HCT116 (cell line): ENCODE measurements around the gene MTA1.

Experiments
- CEBPB ChIP-seq: IDR thresholded peaks from 2 replicates; pipeline ENCODE4 v1.6.1; 2012; ENCODE audit warnings: low read depth
- EZH2 ChIP-seq: fragments of 200-600 bp; sonication (generic); IDR thresholded peaks from 2 replicates; pipeline ENCODE4 v1.6.1; 2017; ENCODE audit warnings: antibody characterized with exemption, mixed run types
- EZH2phosphoT487 ChIP-seq: fragments of 200-600 bp; IDR thresholded peaks from 2 replicates; pipeline ENCODE4 v1.6.1; 2018; ENCODE audit warnings: antibody characterized with exemption, borderline replicate concordance
- FOSL1 ChIP-seq: IDR thresholded peaks from 2 replicates; pipeline ENCODE4 v1.6.1; 2012; ENCODE audit warnings: low read depth
- JUND ChIP-seq: IDR thresholded peaks from 2 replicates; pipeline ENCODE4 v1.6.1; 2012
- POLR2A ChIP-seq: IDR thresholded peaks from 2 replicates; pipeline ENCODE4 v1.7.0; 2011; ENCODE audit warnings: borderline replicate concordance; ENCODE audit not compliant: insufficient read depth, insufficient read length; ENCODE audit errors: extremely low read depth
- POLR2AphosphoS5 ChIP-seq: IDR thresholded peaks from 2 replicates; pipeline ENCODE4 v1.6.1; 2011; ENCODE audit warnings: mild to moderate bottlenecking, low read depth, low read length, moderate library complexity
- RAD21 ChIP-seq: IDR thresholded peaks from 2 replicates; pipeline ENCODE4 v1.6.1; 2012; ENCODE audit warnings: low read depth, mild to moderate bottlenecking
- SIN3A ChIP-seq: IDR thresholded peaks from 2 replicates; pipeline ENCODE4 v1.6.1; 2012; ENCODE audit warnings: low read depth
- YY1 ChIP-seq: IDR thresholded peaks from 2 replicates; pipeline ENCODE4 v1.6.1; 2011; ENCODE audit warnings: low read length, low read depth, moderate library complexity, mild to moderate bottlenecking; ENCODE audit not compliant: insufficient replicate concordance; ENCODE audit errors: extremely low read depth
- ZNF274 ChIP-seq: fragments of 200-500 bp; sonication (Bioruptor generic); IDR thresholded peaks from 2 replicates; pipeline ENCODE4 v1.6.1; 2014; ENCODE audit warnings: mild to moderate bottlenecking, low read depth, low read length, inconsistent platforms
- TF ChIP-seq, protein P1 (sequence below), 3 experiments: fragments of 200-600 bp in 1 of 3; sonication (generic) in 1 of 3; IDR thresholded peaks in 2 of 3; conservative IDR thresholded peaks in 1 of 3; 2 replicates each; pipeline ENCODE4 v1.5.1; 2012 to 2017; ENCODE audit warnings: low read depth in 2 of 3, low read length in 2 of 3, antibody characterized with exemption in 1 of 3, borderline replicate concordance in 1 of 3, control low read depth in 1 of 3, mild to moderate bottlenecking in 1 of 3, mixed read lengths in 1 of 3, mixed run types in 1 of 3, moderate library complexity in 1 of 3; ENCODE audit not compliant: insufficient read depth in 1 of 3
- TF ChIP-seq, protein P2 (sequence below): IDR thresholded peaks from 2 replicates; pipeline ENCODE4 v1.6.1; 2012; ENCODE audit warnings: low read depth
- TF ChIP-seq, protein P3 (sequence below): IDR thresholded peaks from 2 replicates; pipeline ENCODE4 v1.6.1; 2012

DNA sequence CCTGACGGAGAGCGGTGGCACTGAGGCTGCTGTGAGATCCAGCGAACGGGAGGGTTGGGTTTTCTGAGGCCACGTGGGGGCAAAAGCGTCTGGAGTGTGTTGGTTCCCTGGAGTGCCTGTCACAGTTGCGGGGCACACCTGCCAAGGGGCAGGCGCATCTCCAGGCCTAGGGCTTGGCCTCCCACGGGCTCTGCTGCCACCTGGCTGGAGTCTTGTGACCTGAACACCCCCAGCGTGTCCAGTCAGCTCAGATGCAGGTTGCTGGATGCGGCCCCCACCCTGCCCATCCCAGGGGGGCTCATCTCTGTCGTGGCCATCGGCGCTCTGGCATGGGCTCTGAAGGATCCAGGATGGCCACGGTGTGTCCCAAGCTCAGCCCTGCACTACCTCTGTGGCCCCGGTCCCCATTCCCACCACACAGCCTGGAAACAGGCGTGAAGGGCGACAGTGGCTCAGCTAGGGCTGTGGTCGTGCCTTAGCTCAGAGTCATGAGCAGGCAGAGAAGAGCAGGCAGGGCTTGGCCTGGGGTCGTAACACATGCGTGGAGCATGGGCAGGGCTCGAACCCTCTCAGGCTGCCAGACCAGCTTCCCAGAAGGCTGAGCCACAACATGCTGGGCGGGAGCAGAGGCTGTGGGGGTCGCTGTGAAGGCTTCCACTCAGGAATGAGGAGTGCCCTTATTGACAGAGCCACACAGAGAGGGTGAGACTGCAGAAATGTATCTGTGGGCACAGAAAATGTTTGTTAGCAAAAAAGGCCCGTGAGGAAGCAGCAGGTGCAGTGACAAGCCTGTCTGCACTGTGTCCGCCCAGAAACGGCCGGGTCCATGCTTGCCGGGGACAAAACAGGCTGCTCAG, 31.5 kb downstream of the MTA1 start:
- TF ChIP-seq, protein P1, sequence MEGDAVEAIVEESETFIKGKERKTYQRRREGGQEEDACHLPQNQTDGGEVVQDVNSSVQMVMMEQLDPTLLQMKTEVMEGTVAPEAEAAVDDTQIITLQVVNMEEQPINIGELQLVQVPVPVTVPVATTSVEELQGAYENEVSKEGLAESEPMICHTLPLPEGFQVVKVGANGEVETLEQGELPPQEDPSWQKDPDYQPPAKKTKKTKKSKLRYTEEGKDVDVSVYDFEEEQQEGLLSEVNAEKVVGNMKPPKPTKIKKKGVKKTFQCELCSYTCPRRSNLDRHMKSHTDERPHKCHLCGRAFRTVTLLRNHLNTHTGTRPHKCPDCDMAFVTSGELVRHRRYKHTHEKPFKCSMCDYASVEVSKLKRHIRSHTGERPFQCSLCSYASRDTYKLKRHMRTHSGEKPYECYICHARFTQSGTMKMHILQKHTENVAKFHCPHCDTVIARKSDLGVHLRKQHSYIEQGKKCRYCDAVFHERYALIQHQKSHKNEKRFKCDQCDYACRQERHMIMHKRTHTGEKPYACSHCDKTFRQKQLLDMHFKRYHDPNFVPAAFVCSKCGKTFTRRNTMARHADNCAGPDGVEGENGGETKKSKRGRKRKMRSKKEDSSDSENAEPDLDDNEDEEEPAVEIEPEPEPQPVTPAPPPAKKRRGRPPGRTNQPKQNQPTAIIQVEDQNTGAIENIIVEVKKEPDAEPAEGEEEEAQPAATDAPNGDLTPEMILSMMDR (IDR thresholded peaks at IDR 0.05 in 2 of 3, conservative IDR thresholded peaks at IDR 0.05 in 1 of 3; ENCODE audit: borderline replicate concordance in 1 of 3, insufficient read depth in 1 of 3, low read depth in 2 of 3, low read length in 2 of 3), result no peak
- TF ChIP-seq CEBPB, result no peak
- TF ChIP-seq, protein P2, sequence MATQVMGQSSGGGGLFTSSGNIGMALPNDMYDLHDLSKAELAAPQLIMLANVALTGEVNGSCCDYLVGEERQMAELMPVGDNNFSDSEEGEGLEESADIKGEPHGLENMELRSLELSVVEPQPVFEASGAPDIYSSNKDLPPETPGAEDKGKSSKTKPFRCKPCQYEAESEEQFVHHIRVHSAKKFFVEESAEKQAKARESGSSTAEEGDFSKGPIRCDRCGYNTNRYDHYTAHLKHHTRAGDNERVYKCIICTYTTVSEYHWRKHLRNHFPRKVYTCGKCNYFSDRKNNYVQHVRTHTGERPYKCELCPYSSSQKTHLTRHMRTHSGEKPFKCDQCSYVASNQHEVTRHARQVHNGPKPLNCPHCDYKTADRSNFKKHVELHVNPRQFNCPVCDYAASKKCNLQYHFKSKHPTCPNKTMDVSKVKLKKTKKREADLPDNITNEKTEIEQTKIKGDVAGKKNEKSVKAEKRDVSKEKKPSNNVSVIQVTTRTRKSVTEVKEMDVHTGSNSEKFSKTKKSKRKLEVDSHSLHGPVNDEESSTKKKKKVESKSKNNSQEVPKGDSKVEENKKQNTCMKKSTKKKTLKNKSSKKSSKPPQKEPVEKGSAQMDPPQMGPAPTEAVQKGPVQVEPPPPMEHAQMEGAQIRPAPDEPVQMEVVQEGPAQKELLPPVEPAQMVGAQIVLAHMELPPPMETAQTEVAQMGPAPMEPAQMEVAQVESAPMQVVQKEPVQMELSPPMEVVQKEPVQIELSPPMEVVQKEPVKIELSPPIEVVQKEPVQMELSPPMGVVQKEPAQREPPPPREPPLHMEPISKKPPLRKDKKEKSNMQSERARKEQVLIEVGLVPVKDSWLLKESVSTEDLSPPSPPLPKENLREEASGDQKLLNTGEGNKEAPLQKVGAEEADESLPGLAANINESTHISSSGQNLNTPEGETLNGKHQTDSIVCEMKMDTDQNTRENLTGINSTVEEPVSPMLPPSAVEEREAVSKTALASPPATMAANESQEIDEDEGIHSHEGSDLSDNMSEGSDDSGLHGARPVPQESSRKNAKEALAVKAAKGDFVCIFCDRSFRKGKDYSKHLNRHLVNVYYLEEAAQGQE, result no peak
- TF ChIP-seq POLR2A, result no peak
- no peak for TF ChIP-seq RAD21
- TF ChIP-seq, protein P3, sequence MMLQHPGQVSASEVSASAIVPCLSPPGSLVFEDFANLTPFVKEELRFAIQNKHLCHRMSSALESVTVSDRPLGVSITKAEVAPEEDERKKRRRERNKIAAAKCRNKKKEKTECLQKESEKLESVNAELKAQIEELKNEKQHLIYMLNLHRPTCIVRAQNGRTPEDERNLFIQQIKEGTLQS, result no peak
- TF ChIP-seq POLR2AphosphoS5, result no peak
- TF ChIP-seq SIN3A, result no peak
- no peak for TF ChIP-seq ZNF274
- no peak for TF ChIP-seq YY1
- no peak for TF ChIP-seq EZH2
- TF ChIP-seq EZH2phosphoT487, result no peak
- no peak for TF ChIP-seq JUND
- no peak for TF ChIP-seq FOSL1
